ENCODE results near the gene MYH13.
"Not testable (repeated sequence)": the region's sequence is repeated elsewhere in the genome, so short reads cannot be mapped to it uniquely, and the experiment has no call there.

MYH13 gene

GRCh38 chr17:10304758-10305300 is 68.0 kb downstream of the MYH13 start:
- no peak for DNase-seq (ENCODE audit: low read depth in 3 of 3)

- DNase-seq (ENCODE audit: low read depth in 3 of 3) = no peak
Observed at GRCh38 chr17:10297691-10298090, 75.1 kb downstream of the MYH13 start.

- peak in 1 of 3 donors; percentile 8 for DNase-seq (ENCODE audit: low read depth in 3 of 3)
Observed at GRCh38 chr17:10295728-10296343, 77.0 kb downstream of the MYH13 start.

GRCh38 chr17:10294180-10294579 is 78.6 kb downstream of the MYH13 start:
- DNase-seq (ENCODE audit: low read depth in 3 of 3) = no peak

- no peak for DNase-seq (ENCODE audit: low read depth in 3 of 3)
Observed at GRCh38 chr17:10292057-10292937, 80.5 kb downstream of the MYH13 start.

- not testable (repeated sequence) for DNase-seq (ENCODE audit: low read depth in 3 of 3)
Observed at GRCh38 chr17:10291576-10291975, 81.2 kb downstream of the MYH13 start.

- no peak for DNase-seq (ENCODE audit: low read depth in 3 of 3)
Observed at GRCh38 chr17:10290041-10290440, 82.8 kb downstream of the MYH13 start.

GRCh38 chr17:10286324-10286723 is 86.5 kb downstream of the MYH13 start:
- no peak for DNase-seq (ENCODE audit: low read depth in 3 of 3)

GRCh38 chr17:10285896-10286295 is 86.9 kb downstream of the MYH13 start:
- DNase-seq (ENCODE audit: low read depth in 3 of 3) = no peak

GRCh38 chr17:10280068-10280467 is 92.7 kb downstream of the MYH13 start:
- DNase-seq (ENCODE audit: low read depth in 3 of 3) = no peak

- DNase-seq (ENCODE audit: low read depth in 3 of 3) = no peak
Observed at GRCh38 chr17:10278218-10278617, 94.6 kb downstream of the MYH13 start.

GRCh38 chr17:10276436-10276835 is 96.4 kb downstream of the MYH13 start:
- no peak for DNase-seq (ENCODE audit: low read depth in 3 of 3)

GRCh38 chr17:10275418-10275817 is 97.4 kb downstream of the MYH13 start:
- no peak for DNase-seq (ENCODE audit: low read depth in 3 of 3)

- DNase-seq (ENCODE audit: low read depth in 3 of 3) = no peak
Observed at GRCh38 chr17:10271106-10271562, 101.7 kb downstream of the MYH13 start.

- no peak for DNase-seq (ENCODE audit: low read depth in 3 of 3)
Observed at GRCh38 chr17:10270258-10270657, 102.5 kb downstream of the MYH13 start.

- DNase-seq (ENCODE audit: low read depth in 3 of 3) = no peak
Observed at GRCh38 chr17:10268005-10268404, 104.8 kb downstream of the MYH13 start.

- no peak for DNase-seq (ENCODE audit: low read depth in 3 of 3)
Observed at GRCh38 chr17:10266296-10266876, 106.4 kb downstream of the MYH13 start.

- DNase-seq (ENCODE audit: low read depth in 3 of 3) = no peak
Observed at GRCh38 chr17:10265100-10265810, 107.6 kb downstream of the MYH13 start.

GRCh38 chr17:10264051-10264450 is 108.8 kb downstream of the MYH13 start:
- no peak for DNase-seq (ENCODE audit: low read depth in 3 of 3)

GRCh38 chr17:10262451-10262850 is 110.4 kb downstream of the MYH13 start:
- no peak for DNase-seq (ENCODE audit: low read depth in 3 of 3)

- no peak for DNase-seq (ENCODE audit: low read depth in 3 of 3)
Observed at GRCh38 chr17:10261098-10261497, 111.7 kb downstream of the MYH13 start.
